Measurements from ENCODE around the gene SRI.

Gene SRI

DNA sequence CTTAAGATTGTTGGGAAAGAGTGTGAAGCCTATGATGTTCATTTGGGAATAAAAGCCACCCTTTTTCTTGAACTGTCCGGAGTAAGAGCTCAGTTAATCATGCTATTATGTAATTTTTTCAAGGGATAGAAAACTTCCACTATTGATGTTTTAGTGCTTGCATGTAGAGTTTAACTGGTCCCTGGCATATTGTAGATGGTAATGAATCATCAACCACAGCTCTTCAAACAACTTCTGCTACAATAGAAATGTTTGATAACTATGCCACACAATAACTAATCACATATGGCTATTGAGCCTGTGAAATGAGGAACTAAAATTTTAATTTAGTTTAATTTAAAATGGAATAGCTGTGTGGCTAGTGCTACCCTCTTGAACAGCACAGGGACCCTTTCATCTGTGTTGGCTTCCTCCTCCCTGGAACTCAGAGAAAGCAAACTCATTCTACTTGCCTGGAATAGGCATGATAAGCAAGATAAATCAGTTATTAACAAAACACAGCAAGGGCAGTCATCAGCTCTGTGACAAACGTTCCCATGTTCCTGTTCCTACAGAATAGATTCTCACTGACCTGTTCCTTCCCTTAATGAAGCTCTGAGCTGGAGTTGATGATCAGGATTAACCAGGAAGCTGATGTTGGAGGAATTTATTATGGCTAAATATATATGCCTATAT lies 4.9 kb upstream of the SRI start:
- DNase-seq (ENCODE audit: low spot score), result peak; percentile 20

DNA sequence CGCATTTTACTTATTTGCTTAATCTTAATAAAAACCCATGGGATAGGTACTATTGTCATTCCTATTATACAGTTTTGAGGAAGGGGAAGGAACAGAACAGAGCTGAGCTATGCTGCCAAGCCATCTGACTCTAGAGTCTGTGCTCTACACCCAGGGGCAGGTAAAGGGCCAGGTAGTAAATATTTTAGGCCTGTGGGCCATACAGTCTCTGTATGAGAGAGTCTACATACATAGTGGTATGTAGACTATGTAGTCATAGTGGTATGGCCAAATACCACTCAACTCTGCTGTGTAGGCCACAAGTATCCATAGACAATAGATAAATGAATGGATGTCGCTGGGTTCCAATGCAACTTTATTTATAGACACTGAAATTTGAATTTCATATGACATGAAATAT lies 3.4 kb upstream of the SRI start:
- DNase-seq (ENCODE audit: low spot score), result no peak

DNA sequence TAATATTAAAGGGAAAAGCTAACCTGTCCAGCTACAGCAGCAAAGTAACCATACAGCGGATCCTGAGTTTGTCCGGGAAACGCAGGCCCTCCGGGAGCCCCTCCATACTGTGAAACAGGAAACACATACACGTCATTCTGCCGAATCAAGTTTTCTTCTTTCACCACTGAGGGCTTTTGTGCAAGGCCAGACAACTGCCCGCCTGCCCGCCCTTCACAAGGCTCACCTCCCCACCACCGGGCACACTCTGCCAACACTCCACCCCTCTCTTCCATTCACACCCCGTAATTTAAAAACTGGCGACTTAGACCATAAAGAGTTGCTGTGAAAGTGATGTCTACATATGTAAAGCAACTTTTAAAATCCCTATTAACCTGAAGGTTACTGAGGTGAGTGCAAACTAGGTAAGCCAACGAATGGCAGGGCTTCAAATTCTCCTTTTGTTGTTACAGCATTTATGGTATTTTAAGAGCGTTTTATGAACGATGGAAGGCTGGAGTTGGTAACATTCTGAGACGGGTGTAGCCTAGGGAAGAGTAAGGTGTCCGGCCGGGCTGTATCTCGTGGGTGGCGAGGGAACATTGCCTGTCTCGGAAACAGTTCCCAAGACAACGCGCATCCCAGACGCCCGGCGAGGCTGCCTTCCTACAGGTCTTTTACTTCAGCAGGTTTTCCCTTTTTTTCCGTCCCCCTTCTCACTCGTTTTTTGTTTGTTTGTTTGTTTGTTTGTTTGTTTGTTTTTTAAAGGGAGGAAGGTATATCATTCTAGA lies 817 bp downstream of the SRI start:
- DNase-seq (ENCODE audit: low spot score), result peak; percentile 53

DNA sequence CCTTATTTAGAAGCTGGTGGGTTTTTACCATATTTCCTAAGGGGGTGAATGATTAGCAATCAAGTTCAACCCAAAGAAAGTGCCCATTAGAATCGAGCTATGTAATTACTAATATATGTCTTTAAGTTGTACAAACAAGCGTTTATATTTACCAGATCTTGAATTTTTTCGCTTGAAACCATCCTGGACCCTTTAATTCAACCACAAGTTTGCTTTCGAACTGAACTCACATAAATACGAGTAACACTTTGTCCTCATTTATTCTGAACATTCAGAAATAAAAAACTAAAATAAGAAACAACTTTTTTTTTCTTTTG lies 1.5 kb downstream of the SRI start:
- DNase-seq (ENCODE audit: low spot score), result no peak

DNA sequence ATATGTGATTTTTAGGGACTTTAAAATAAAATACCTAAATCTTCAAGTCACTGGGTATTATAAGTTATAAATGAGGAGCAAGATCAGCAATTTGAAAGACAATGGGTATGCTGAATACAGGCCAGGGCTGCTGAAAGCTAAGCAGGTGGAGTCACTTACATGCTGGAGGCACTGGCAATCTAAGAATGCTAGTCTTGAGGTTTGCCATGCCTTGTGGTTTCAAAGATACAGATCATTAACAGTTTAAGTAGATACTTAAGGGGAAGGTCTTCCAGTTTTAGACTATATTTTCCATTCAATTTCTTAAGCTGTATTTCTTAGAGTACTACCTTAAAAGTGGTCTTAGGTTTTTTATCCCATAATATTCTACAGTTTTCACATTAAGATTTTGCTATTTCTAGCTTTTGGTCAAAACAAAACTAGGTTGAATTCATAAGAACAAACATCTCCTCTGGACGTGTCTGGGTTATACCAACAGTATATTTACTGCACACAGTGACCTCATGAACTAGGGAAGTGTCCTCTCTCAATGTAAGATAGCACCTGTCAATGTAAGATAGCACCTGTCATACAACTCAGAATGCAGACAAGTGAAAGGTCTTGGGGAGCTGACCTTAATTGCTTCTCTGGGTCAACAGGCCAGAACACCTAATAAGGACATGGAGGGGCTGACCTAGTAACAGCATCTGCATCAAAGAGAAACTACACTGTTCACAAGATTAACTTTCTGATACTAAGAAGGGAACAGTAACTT lies 2.0 kb downstream of the SRI start:
- no peak for DNase-seq (ENCODE audit: low spot score)

DNA sequence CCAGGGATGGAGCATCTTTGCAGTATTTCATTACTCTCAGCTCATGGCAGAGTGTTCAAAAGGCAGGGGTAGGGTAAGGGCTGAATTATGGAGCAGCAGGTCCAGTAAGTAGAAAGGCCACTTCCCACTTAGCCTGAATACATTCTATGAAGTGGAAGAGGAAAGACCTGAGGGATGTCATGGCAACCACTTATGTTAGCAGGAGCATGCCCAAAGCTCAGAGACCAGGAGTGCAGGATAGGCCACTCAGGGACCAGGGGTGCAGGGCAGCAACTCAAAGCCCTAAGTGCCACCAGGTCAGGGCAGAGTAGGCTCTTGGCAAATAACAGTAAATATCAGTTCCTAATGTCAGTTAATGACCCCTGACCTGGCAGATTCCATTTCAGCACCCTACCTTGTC lies 3.6 kb downstream of the SRI start:
- no peak for DNase-seq (ENCODE audit: low spot score)

DNA sequence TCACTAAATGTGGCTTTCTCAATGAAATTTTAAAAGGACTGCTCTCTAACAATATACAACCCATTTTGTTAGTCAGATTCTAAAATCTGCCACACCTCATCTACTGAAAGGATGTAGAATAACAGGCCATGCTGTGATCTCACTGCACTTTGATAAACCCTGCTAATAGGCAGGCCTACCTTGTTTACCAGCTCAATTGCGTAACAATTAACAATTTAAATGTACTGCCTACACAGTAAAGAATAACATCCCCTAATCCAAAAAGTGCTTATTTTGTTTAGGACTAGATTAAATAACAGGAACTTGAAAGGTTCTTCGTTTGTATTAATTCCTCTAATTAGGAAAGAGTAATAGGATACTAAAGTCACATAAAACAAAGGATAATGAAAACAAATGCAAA lies 4.5 kb downstream of the SRI start:
- no peak for DNase-seq (ENCODE audit: low spot score)

DNA sequence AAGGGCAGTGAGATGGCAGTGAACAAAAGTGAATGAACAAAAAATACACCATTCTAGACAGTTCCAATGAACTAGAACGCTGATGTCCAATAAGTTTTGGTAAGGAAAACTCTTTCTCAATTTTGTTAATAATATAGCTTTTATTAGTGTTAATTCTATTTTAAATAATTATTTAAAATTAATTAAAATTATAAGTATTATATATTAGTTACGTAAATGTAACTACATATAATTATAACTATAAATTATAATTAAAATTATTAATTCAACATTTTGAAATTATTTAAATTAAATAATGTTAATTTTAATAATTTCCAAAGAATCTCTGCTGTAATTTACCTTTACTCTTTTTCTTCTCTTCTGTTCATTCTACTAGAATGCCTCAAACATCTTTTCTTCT lies 5.4 kb downstream of the SRI start:
- no peak for DNase-seq (ENCODE audit: low spot score)

DNA sequence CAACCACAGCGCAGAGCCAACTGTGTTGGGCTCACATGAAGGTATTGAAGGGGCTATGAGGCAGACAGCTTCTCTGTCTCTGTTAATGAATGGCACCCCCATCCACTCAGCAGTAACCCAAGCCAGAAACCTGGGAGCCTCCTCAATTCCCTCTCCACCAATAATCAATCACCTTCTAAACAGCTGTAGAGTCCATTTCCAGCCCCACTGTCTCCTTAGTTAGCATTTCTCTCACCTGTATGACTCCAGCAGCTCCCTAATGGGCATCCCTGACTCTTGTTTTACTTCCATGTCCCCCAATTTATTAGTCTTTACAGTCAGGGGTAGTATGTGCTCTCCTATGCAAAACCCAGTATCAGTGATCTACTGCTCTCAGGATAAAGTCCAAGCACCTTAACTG lies 6.9 kb downstream of the SRI start:
- no peak for DNase-seq (ENCODE audit: low spot score)

DNA sequence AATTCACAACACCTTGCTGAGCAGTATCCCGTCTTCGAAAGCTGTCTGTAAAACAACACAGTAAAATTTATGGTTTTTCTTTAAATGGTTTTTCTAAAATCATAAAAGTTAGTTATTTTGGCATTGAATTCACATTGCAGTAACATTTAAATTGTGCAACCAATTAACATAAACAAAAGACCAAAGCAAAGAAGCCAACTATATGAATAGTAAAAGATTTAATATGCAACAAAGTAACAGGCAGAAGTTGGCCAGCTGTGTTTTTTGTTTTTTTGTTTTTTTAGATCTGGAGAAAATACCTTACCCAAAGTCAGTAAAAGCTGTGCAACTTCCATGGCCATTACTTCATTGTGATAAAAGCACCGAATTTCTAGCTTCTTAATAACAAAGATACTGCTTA lies 11.3 kb downstream of the SRI start:
- DNase-seq (ENCODE audit: low spot score), result no peak

DNA sequence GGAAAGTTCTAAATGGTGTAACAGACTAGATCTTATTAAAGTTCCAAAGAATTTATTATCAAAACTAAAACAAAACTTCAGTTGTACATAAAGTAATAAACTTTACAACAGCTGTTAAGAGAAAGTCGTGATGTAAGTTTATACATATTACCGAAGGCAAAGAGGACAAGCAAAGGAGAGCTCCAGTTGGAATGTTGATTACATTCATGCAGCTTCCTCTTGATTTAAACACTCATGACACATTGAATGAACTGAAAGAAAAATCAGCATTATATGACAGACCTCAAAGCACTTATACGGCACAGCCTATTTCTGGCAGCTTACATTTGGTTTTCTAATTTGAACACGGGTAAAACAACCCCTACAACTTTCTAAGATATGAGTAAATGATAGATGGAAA lies 13.6 kb downstream of the SRI start:
- DNase-seq (ENCODE audit: low spot score), result no peak

DNA sequence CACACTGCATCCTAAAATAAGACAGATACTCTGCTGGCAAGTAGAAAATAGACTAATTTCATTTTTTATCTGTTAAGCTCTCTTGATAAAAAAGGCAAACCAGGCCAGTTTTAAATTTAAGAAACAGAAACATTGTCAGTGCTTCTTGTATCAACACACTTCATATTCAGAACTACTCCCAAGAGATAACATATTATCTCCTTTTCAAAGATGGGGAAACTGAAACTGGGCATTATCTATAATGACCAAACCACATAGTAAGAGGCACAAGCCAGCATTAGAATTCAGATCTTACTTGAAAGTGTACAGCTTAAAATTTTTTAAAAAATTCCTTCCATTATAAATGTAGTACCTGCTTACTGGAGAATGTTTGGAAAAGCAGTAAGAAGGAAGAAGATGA lies 14.7 kb downstream of the SRI start:
- DNase-seq (ENCODE audit: low spot score), result no peak

DNA sequence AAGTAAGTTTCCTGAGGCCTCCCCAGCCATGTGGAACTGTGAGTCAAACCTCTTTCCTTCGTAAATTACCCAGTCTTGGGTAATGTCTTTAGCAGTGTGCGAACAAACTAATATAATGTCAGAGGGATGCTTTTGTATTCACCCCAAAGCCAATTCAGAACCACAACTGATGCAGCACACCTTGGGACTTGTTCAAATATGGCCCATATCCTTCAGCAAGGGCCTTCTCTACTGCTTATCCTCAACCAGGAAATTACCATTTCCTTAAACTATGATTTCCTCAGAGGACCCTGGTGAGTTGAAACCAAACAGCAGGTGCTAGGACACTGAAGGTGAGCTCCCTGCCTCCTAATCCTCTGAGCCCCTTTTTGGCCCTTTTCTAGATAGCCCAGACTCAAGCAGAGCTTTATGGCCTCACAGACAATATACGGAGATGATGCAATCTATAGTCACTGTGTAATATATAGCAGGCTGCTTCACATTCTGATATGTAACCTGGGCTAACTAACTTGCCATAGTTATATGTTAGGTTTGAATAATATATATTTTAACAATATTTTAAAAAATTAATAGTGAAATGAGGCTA lies 15.2 kb downstream of the SRI start:
- DNase-seq (ENCODE audit: low spot score), result no peak

DNA sequence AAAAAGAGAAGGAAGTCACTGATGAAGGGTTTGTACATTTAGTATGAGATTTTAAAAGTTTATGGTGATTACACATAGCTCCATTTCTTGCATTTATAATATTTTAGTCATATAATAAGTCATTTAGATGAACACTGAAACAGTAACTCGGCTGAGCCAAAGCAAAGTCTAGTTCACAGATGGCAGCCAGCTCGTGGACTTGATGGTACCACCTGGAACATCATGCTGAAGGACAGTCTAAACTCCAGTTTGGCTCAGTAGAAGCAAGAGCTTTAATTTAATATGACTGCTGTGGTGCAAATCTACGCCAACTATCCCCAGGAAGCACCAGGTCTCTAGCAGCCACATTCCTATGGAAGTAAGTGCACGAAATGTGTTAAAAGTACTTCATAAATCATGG lies 16.4 kb downstream of the SRI start:
- no peak for DNase-seq (ENCODE audit: low spot score)

DNA sequence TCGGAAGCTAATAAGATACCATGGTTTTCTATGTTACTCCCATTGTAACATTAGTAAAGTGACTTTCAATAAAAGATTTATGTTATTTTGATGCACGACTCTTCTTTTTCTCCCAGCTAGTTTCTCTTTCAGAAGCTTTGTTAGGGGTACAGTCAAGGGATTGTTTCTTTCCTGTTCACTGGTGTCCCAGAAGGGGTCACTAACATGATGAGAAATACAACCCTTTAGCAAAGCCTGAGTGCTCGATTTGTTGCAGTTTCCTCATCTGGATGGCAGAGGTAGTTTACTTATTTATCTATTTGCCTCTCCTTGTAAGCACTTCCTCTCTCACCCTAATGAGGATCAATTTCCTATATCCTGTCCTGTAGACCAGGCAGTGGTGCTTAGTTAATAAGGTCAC lies 17.0 kb downstream of the SRI start:
- DNase-seq (ENCODE audit: low spot score), result no peak

DNA sequence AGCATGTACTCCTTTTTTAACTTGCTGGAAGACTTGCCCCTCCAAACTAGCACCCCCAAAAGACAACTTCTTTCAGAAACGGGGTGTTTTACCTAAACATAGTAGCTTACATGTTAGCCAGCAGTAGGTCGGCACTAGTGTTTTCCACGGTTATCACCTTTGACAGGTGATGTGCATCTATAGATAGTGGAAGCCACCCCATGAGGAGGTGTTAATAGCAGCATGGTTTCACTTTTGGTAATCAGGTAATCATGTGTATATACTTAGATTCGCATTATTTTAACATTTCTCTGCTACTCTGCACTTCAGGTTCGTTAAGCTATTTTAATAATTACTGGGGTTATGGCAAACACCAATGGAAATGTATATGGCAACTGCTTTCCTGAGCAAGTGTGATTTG lies 17.6 kb downstream of the SRI start:
- DNase-seq (ENCODE audit: low spot score), result no peak

DNA sequence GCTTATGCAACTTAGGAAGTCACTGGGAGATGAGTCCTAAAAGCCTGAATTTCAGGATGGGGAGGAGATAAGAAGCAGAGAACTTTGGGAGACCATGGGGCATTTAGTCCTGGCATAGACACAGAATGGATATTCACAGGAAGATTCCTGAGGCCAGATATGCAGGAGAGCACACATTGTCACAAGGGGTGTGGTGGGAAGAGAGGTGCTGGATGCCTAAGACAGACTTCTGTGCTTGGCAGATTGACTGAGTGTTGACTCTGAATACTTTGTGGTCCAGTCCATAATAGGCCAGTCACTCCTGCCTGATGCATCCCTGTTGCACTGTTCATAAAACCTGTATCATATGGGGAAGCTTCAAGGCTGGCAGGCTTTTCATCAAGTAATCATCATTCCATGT lies 18.5 kb downstream of the SRI start:
- no peak for DNase-seq (ENCODE audit: low spot score)

DNA sequence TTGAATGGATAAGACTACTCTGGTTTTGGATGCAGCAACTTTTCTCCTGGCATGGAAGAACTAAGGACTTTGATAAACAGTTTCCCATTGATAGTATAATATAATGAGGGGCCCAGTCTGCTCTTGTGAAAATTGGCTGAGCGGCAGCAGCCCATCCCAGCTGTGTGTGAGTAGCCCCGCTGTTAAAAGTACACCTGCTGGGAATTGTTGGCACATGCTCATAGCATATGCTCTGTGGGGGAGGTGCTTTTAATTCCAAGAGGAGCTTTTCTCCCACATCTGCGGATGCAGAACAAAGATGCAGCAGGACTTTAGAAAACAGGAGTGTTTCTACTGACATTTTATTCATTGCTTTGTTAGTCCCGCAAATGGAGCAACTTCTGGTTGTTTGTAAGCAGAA lies 19.0 kb downstream of the SRI start:
- no peak for DNase-seq (ENCODE audit: low spot score)

DNA sequence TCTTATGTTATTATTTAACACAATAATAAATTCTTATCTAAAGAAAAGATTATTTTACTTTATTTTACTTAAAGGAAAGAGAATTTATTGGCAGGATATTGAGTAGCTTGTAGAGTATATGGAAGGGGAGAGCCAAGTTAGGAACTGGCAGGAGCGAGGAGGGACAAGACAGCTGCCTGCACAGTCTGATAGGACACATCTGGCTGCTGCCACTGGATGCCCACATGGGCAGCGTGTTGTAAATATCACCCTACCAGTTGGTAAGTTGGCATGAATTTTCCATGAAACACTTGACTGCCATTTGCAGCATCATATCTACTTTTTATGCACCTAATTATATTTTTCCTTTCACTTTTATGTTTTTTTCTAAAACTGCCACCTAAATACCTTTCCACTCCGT lies 19.6 kb downstream of the SRI start:
- no peak for DNase-seq (ENCODE audit: low spot score)

DNA sequence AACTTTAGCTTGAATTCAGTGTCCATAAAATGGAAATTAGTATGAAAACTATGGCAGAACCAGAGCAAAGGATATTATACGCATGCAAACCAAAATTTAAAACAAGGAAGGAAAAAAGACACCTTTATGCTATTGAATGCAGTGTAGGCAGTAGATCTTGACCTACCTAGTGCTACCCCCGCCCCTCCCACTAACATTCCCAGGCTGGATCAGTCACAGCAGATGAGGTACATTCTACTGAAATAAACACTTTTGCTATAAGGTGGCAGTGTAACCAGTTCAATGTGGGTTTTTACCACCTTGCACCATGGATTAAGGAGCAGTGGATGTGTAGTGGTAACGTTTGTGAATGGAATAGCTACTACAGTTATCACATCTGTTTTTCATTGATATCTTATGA lies 27.9 kb downstream of the SRI start:
- DNase-seq (ENCODE audit: low spot score), result no peak

DNA sequence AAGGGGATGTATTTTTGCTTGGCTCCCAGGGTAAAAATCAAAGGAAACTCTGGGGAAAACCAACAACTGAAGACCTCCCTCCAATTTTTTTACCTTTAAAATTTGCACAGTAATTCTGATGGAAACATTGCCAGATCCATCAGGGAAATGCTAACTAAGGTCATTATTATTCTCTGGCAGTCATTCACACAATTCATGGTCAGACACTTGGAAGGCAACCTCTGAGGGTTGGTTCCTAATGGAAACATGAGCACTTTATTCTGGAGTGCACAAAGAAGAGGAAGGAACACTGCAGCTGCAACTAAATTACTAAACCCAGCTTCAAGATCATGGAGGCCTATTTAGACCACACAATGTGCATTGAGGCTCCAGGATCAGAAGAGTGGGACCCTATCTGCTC lies 34.2 kb downstream of the SRI start:
- no peak for DNase-seq (ENCODE audit: low spot score)

DNA sequence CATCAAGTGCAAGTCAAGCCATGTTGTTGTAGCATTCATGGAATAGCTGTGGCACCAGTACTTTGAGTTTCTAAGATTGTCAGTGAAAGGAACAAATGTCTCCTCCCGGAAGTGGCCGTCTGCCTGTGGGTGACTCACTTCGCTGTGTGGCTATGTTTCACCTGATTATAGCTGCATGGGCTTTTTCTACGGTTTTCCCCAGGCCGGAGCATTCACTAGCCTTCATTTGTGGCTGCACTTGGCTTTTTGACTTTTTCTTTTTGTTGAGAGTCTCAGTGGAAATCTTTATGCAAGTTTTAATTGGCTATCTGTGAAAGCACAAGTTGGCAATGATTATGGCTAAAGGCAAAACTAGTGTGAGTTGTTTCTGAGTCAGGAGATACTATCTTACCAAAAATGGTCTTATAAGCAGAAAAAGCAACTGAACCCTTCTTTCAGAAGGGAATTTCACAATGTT lies 35.0 kb downstream of the SRI start:
- no peak for DNase-seq (ENCODE audit: low spot score)

DNA sequence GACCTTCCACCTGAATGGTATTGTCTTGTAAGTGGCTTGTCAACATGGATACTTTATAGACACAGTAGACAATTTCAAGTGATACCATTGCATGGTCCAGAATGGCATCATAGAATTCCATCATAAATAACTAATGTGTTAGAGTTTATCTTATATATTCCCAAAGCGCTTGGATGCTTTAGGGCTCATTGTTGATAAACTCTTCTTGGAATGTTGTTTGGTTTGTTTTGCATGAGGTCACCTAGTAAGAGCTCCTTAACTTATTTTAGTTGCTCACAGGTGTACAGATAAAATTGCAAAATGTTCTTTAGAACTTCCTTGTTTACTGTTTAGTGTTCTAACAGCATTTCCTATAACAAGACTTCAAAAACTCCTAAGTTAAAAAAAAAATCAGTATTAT lies 36.8 kb downstream of the SRI start:
- no peak for DNase-seq (ENCODE audit: low spot score)

All from AG08396 (cell line).